Activated T-cell treated with anti-CD3 and anti-CD28 coated beads for 24 hours (primary cell): ENCODE results near the gene DNHD1.
A peak's percentile ranks its signal among the peaks of the same experiment; 100 is the strongest.

Experiments used
- DNase-seq: peaks from one replicate; pipeline ENCODE4 v3.0.0-alpha.2; 2020; ENCODE audit warnings: low read depth

DNHD1 gene

GRCh38 chr11:6588018-6588417, 90.9 kb downstream of the DNHD1 start:
- DNase-seq: no peak

- no peak for DNase-seq
These were observed 97.2 kb downstream of the DNHD1 start for GRCh38 chr11:6594142-6594768.

DNA sequence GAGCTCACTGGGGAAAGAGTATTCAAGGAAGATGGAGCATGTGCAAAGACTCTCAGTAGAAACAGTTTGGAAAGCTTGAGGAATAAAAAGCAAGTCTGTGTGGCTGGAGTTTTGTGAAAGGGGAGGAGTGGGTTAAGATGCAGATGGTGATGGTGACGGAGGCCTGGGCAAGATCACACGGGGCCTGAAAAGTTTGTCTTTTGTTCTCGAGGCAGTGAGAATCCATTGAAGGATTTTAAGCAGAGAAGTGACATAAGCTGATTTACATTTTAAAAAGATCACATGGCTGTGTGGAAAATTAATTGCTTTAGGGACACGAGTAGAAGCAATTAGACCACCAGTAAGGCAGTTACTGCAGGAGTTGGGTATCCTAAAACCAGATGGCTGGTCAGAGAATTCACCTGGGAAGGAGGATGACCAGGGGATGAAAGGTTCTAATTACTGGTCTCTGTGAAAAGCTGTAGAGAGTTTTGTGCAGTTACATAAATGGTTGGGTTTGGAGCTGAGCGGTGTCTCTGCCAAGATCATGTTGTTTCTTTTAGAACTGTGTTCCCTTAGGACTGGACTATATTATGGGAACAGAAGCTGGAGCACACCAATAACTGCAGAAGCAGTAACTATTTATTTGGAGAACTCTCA, 99.3 kb downstream of the DNHD1 start:
- DNase-seq: no peak

DNA sequence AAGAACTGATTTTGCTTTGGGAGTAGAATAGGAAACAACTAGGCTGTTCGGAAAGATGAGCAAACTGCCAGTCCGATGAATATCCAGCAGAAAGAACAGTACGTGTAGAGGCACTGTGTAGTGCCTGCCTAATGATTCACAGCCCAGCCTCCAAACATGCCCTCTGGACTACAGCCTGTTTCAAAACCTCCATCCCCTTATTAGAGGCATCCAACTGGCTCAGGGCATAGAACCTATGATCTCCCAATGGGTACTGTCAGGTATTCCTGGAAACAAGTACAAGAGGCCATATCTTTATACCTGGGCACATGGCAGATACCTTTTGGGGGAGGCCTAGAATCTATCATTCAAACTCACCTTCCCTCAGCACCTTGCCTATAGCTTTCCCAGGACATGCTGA, 101.5 kb downstream of the DNHD1 start:
- DNase-seq: no peak

DNA sequence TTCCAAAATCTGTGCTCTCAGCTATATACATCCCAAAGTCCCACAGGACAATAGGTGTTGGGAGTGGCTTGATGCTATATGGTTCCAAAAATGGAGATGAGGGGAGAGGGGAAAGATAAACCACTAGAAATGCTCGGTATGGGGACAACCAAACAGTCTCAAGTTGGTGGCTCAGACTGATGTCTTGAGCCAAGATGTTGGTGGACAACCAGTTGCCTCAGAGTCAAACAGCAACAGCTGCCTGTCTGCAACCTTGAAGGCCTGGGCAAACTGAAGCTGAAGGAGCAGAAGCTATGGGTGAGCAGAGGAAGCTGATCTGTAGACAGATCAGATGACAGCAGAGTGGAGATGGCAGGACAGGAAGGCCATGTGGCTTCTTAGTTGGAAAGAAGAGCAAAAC, 102.4 kb downstream of the DNHD1 start:
- DNase-seq: no peak

DNA sequence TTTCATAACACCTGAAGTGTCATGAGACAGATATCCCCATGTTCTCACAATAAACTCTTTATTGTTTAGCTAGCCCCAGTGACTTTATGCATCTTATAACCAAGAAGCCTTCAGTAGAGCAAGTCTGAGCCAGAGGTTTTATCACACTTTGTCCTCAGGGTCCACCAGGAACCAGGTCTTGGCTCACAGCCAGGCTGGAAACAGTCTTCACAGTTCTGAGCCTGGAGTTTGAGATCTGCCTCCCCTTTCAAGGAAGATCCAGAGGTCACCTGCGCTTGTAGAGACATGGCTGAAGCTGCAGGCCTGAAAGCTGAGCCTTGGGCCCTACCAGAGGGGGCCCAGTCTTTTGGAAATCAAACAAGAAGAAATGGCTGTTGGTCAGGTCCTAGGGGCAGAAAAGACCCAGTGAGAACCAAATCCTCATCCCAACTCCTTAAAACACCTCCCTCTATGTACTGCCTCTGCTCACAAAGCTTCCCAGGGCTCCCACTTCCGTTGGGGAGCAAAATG, 102.9 kb downstream of the DNHD1 start:
- no peak for DNase-seq

DNA sequence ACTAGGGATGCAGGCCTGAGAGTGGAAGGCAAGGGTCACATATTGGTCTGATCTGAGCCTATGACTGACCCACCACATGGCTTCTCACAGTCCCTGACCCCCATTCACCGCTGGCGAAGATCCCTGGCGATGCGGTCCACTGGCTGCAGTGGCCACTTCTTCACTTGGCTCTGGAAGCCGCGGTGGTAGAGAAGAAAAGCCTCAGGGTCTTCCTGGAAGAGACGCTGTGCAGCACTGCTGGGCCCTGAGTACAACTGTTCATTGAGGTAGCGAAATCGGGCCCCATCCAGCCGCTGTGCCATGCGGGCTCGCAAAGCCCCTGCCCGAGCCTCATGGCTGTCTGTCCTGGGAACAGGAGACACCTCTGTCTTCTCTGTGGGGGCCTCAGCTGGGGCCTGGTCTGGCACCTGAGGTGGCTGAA, 104.0 kb downstream of the DNHD1 start:
- no peak for DNase-seq

GRCh38 chr11:6602096-6602940, 105.2 kb downstream of the DNHD1 start:
- no peak for DNase-seq

GRCh38 chr11:6603287-6604080, 106.4 kb downstream of the DNHD1 start, which contains the start of the genes ILK and RRP8:
ILK (plus strand) TSS chr11:6603774; CDS start chr11:6604272, 498 bp downstream.
RRP8 (minus strand) TSS chr11:6603616; CDS start chr11:6603502, 114 bp downstream.
- DNase-seq: peak; percentile 84

DNA sequence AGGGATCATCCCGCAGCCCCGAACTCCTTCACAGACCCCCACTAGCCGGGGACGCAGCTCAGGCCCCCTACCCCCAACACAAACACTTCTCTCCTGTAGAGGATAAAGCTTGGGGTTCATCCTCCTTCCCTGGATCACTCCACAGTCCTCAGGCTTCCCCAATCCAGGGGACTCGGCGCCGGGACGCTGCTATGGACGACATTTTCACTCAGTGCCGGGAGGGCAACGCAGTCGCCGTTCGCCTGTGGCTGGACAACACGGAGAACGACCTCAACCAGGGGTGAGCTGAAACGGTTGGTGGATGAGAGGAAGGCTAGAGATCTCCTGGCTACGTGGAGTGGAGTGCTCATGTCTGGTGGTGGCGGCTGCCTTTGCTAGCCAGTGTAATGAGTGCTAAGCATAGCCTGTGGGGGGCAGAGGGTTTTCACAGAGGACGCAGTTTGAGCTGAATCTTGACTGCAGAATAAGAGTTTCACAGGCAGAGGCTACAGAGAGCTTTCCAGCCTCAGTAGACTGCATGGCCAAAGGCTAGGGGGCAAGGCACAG, 107.1 kb downstream of the DNHD1 start:
- peak; percentile 29 for DNase-seq

DNA sequence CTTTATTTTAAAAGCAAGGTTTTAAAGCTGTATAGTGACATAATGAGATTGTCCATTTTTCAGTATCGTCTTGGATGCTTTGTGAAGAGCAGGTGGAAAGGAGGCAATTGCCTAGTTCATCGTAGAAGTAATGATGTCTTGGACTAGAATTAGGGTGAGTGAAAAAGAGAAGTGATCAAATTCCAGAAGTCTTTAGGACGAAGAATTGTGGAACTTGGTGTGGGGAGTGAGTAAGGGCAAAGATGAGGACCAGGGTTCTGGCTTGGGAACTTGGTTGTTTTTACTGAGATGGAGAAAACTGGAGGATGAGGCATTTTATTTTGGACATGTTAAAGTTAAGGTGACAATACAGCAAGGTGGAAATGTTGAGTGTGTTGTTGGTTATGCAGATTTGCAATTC, 107.7 kb downstream of the DNHD1 start:
- DNase-seq: no peak

GRCh38 chr11:6606471-6607189, 109.5 kb downstream of the DNHD1 start:
- DNase-seq: peak; percentile 29

DNA sequence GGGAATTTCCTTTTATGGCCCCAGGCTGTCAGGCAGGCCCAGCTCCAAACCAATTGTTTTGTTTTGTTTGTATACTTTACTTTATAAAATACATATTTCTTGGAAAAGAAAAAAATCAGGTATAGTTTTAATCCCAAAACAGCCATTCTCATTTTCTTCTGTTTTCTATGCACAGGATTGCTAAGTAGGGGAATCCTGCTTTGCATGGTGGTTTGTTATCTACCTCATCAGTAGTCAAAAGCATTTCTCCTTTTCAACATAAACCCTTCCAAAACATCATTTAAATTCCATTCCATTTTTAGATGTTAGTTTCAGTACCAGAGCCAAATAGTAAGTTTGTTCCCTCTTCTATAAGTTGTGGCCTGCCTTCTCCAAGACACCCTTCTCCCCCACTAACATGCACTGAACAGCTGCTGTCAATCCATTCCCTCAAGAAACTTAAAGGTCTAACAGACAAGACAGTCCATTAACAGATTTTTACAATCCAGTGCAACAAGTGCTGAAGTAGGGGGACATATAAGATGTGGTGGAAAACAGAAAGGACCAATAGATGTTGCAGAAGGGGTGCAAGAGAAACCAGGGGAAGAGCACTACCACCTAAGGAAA, 110.2 kb downstream of the DNHD1 start:
- no peak for DNase-seq

- DNase-seq: no peak
These were observed 110.9 kb downstream of the DNHD1 start for GRCh38 chr11:6608011-6608410.

DNA sequence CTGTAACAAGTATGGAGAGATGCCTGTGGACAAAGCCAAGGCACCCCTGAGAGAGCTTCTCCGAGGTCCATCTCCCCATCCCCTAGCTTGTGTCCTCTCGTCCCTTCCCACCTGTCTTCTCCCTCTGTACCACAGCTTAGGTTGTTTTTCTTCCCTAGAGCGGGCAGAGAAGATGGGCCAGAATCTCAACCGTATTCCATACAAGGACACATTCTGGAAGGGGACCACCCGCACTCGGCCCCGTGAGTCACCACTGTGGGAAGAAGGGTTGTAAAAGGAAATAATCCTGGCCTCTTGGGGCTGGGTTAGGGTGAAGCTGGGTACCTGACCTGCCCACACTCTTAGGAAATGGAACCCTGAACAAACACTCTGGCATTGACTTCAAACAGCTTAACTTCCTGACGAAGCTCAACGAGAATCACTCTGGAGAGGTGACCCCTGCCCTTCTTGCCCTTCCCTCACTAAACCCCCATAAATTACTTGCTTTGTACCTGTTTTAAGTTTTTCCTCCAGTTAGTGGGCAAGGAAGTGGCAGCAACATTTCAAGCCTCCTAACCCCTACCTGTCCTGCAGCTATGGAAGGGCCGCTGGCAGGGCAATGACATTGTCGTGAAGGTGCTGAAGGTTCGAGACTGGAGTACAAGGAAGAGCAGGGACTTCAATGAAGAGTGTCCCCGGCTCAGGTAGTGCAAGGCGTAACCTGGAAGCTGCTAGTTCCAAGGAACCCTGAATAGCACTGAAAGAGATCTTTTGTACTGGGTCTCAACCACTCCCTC, 111.8 kb downstream of the DNHD1 start:
- DNase-seq: no peak

DNA sequence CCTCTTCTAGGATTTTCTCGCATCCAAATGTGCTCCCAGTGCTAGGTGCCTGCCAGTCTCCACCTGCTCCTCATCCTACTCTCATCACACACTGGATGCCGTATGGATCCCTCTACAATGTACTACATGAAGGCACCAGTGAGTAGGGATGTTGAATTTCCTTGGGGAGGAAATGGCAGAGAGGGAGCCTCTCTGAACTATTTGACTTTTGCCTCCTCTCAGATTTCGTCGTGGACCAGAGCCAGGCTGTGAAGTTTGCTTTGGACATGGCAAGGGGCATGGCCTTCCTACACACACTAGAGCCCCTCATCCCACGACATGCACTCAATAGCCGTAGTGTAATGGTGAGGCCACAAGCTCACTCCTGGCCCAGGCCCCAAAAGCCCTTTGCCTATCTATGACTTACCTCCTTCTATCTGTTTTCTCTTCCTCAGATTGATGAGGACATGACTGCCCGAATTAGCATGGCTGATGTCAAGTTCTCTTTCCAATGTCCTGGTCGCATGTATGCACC, 112.5 kb downstream of the DNHD1 start:
- no peak for DNase-seq

DNA sequence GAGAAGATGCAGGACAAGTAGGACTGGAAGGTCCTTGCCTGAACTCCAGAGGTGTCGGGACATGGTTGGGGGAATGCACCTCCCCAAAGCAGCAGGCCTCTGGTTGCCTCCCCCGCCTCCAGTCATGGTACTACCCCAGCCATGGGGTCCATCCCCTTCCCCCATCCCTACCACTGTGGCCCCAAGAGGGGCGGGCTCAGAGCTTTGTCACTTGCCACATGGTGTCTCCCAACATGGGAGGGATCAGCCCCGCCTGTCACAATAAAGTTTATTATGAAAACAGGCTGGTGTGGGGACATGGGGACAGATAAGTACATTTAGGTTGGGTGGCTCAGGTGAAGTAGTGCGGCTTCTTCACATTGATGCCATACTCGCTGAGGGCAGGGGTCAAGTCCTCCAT, 113.5 kb downstream of the DNHD1 start:
- no peak for DNase-seq

DNA sequence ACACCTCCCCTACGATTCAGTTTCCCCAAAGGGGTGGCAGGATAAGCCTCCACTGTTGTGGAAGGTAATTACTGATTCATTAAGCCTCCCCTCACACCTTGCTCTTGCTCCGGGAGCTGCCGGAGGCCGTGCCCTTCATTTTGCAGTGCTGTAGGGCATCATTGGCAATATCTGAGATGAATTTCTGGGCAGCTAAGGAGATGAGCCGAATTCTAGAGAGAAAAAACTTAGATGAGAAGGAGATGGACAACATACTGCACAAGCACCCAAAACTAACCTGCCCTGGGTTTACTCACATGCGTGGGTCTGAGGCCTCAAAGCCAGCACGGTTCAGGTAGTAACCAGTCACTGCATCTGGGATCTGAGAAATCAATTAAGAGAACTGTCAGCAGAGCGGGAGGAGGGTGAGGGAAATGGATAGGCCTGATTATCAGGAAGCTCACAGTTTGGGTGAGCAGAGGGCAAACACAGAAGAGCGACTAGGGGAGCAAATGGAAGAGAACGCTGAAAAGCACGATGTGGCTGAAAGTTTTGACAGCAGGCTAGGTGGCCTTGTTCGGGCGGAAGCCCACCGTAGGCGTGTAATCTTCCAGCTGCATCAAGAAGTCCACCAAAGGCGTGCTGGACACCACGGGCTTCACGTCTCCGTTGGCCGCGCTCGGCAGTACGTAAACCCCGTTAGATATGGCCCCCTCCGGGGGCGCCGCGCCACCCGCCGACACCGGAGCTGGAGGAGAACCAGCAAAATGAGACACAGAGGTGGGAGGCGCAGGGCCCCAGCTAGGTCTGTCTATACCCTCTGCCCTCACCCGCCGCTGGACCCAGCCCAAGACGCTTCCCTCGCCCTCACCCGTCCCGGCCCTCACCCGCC, 114.2 kb downstream of the DNHD1 start:
- DNase-seq: no peak

GRCh38 chr11:6611963-6612212, 114.8 kb downstream of the DNHD1 start:
- DNase-seq: no peak
